NCI-H748 (cell line): Measurements from ENCODE around the gene IRAK1.
"Not testable (repeated sequence)": the region's sequence is repeated elsewhere in the genome, so short reads cannot be mapped to it uniquely, and the experiment has no call there.

Source experiments
- DNase-seq: peaks from one replicate; lab custom pipeline; 2025; ENCODE audit not compliant: unreplicated experiment; lab: John Stamatoyannopoulos, UW

IRAK1 gene

GRCh38 chrX:153999359-154000037 lies 20.2 kb downstream of the IRAK1 start:
- no peak for DNase-seq

DNA sequence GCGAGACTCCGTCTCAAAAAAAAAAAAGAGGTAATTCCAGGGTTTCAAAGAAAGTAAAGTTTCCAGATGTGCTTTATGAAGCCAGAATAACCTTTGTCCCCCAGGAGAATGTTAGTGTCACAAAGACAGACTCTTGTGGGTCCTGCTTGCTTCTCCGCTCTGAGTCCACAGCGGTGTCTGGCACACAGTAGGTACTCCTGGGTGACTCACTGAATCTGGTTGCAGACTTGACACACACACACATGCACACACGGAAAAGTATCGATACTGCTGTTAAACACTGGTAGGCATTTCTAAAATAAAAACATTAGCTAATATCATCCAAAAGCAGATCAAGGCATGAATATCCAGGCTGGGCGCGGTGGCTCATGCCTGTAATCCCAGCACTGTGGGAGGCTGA lies 24.2 kb downstream of the IRAK1 start:
- no peak for DNase-seq

DNA sequence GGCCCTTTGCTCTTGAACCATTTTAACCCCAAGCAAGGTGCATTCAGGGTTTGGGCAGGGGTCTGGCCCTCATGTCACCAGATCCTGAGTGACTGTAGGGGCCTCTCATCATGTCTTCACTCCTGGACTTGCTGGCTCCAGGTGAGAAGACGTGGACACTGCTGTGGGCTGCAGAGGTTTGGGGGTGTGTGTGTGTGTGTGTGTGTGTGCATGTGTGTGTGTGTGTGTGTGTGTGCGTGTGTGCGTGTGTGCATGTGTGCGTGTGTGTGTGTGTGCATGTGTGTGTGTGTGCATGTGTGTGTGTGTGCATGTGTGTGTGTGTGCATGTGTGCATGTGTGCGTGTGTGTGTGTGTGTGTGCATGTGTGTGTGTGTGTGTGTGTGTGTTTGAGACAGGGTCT lies 25.3 kb downstream of the IRAK1 start:
- DNase-seq = not testable (repeated sequence)

- no peak for DNase-seq
These were observed 25.7 kb downstream of the IRAK1 start for GRCh38 chrX:153993978-153994377.

DNA sequence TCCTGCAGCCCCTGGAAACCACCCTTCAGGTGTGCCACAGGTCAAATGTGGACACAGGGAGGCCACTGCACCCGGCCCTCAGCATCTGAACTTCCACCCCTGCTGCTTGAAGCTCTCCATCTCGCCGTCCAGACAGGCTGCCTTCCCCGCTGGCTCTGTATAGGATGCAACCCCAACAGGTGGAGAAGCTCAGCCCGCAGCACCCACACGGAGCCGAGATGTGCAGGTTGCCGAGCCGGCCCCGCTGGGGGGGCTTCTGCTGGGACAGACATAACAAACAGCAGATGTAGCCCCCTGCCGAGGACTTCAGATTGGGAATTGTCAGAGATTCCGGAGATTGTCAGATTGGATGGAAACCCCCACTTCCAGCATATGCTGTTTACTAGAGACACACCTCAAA lies 26.6 kb downstream of the IRAK1 start:
- no peak for DNase-seq

GRCh38 chrX:153992180-153992579 lies 27.5 kb downstream of the IRAK1 start:
- no peak for DNase-seq

DNA sequence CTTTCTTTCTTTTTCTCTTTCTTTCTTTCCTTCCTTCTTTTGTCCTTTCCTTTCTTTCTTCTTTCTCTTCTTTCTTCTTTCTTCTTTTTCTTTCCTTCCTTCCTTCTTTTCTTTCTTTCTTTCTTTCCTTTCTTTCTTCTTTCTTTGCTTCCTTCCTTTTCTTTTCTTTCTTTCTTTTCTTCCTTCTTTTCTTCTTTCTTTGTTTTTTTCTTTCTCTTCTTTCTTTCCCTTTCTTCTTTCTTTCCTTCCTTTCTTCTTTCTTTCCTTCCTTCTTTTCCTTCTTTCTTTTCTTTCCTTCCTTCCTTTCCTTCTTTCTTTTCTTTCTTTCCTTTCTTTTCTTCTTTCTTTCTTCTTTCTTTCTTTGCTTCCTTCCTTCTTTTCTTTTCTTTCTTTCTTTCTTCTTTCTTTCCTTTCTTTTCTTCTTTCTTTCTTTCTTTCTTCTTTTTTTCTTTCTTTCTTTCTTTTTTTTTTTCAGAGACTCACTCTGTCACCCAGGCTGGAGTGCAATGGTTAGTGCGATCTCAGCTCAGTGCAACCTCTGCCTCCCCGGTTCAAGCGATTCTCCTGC lies 28.6 kb downstream of the IRAK1 start:
- DNase-seq = no peak

DNA sequence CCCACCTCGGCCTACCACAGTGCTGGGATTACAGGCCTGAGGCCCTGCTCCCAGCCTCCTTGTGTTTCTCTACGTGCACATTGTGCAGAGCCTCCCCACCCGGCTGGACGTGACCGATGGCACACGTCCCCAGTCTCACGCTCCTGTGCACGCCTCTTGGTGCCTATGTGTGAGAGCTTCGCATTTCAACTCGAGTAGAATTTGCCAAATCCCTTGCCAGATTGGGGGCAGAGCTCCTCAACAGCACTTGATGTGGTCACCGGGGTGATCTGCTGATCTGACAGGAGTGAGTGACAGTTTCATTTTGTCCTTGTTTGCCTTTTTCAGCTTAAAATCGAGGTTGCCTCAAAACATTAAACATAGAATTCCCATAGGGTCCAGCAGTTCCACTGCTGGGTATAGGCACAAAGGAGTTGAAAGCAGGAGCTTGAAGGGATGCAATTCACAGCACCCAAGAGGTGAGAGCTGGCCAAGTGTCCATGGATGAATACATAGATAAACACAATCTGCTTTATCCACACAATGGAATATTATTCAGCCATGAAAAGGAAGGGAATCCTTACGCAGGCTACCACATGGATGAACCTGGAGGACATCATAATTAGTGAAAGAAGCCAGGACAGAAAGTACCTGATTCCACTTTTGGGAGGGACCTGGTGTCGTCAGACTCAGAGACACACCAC lies 29.6 kb downstream of the IRAK1 start:
- no peak for DNase-seq

DNA sequence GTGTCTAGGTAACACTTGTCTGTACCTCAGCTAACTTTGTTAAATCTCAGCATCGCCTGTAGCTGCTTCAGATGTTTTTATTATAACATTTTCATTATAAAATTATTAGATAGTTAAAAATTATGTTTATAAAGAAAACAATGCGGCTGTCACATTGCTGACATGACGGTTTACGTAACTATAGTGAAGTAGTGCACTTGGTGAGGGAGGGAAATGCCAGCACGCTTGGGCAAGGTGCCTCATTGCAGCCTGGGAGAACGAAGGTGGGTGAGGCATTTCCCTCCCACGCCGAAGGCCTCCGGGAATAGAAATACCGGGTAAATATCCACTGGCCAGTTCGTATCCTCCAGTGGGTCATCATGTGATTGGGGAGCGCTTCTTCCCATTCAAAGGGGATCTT lies 31.2 kb downstream of the IRAK1 start:
- DNase-seq = no peak

DNA sequence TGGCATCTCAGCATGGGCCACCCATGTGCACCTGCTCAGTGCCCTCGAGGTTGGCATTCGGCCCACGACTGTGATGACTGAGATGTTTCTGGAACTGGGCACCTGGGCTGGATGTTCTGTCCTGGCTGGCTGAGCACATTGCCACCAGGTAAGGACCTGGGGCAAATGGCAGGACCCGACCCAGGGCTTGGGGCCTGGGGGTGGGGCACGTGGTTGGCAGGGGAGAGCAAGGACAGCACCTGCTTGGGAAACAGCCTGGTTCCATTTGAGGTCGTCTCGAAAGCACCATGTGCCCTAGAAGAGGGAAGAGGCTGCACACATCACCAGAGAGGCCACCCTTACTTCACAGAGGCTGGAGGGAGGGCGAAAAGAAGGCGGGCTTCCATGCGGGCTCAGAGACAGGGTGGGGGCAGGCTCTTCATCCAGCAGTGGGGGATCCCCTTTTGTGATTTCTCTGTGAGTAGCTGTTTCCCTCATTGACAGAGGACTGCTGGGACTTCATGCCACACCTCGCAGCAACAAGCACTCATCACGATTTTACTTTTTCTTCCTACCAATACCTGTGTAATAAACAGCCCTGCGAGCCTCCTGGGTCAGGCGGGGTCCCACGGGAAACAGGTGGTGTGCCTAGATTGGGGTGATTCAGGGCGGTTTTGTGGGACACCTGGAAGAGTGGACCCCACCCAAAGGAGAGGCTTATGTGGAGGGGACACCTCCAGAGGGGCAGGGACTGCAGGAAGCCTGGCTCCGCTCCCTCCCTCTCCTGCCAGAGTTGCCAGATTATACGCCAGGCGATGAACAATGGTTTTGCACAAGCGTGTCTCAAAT lies 35.1 kb downstream of the IRAK1 start:
- DNase-seq = no peak

DNA sequence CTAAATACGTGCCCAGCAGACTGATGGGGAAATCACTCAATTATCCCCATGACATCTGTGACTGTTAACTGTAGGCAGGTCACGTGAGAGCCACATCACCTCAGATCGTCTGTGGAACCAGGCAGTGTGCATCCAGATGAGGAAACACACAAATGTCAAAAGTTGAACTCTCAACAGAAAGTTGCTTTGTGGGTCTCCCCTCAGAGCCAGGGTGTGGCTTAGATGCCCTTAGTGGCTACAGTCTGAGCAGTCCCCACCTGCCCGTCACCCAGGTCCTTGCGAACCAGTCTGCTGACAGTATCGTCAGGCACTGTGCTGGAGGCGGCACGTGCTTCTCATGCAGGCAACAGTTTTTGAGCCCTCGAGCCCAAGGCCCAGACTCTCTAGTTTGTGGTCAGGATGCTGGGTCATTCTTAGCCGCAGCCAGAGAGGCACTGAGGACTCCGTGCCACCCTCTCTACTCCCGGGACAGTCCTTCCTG lies 36.3 kb downstream of the IRAK1 start:
- DNase-seq = no peak

DNA sequence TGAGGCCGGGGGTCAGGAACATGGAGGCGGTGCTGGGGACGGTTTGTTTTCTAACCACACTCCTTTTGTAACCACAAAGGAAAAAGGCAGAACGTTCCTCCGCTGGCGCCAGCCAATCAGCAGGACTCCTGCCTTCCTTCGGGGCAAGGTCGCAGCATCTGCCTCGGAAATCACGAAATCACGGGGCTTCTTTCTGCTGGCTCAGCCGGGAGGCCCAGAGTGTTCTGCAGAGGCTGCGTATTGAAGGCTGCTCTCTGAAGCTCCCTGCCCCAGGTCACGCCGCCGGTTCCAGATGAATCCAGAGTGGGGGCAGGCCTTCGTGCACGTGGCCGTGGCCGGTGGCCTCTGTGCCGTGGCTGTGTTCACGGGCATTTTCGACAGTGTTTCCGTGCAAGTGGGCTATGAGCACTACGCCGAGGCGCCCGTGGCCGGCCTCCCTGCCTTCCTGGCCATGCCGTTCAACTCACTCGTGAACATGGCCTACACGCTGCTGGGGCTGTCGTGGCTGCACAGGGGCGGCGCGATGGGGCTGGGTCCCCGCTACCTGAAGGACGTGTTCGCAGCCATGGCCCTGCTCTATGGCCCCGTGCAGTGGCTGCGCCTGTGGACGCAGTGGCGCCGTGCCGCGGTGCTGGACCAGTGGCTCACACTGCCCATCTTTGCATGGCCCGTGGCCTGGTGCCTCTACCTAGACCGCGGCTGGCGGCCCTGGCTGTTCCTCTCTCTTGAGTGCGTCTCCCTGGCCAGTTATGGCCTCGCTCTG lies 37.8 kb downstream of the IRAK1 start:
- DNase-seq = no peak

DNA sequence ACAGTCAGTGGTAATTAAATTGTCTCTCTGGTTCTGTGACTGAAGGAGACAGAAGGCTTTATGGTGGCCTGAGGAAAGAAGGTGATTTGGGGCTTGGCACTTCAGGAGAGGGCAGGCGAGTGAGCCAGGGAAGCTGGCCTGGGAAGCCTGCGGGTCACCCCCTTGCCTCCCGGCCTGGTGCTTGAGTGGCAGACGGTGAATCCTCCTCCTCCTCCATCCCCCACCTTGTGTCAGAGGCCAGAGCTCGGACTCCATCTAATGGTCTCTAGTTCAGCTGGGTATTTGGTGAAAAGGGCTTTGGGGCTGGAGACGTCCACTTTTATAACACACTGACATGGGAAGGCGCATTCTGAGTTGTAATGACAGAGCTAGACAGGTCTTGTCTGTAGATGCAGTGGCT lies 38.5 kb downstream of the IRAK1 start:
- DNase-seq = no peak

- not testable (repeated sequence) for DNase-seq
These were observed 39.3 kb downstream of the IRAK1 start for GRCh38 chrX:153980394-153980793.

- no peak for DNase-seq
These were observed 44.9 kb downstream of the IRAK1 start for GRCh38 chrX:153974726-153975286.

DNA sequence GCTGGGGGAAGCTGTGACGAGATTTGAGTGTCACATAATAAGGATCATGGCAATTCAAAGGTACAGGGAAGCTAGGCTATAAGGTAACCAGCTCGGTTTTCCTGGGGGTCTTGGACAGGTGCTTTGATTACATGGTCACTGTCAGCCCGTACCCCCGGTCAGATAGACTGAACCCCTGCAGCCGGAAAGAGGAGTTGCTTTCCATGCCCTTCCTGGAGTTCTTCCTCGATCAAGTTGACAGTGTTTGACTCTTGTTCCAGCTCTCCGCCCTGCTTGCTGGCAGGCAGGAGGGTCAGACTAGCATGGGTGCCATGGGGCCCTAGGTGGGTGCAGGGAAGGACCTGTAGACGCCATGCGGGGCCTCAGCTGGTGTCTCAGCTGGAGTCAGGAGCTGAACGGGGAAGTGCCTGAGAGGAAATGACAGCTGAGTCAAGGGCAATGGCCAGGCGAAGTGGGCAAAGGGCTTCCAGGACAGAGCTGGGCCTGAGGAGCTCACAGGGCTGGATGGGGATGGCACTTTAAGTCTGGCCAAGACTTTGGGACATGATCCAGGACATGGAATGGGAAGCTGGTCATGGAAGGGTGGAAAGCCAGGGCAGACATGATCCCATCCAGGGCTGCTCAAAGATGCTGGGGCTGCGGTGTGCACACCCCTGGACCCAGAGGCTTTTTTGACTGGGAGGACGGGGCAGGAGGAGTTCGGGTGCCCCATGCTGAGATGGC lies 45.5 kb downstream of the IRAK1 start:
- peak; percentile 3 for DNase-seq

DNA sequence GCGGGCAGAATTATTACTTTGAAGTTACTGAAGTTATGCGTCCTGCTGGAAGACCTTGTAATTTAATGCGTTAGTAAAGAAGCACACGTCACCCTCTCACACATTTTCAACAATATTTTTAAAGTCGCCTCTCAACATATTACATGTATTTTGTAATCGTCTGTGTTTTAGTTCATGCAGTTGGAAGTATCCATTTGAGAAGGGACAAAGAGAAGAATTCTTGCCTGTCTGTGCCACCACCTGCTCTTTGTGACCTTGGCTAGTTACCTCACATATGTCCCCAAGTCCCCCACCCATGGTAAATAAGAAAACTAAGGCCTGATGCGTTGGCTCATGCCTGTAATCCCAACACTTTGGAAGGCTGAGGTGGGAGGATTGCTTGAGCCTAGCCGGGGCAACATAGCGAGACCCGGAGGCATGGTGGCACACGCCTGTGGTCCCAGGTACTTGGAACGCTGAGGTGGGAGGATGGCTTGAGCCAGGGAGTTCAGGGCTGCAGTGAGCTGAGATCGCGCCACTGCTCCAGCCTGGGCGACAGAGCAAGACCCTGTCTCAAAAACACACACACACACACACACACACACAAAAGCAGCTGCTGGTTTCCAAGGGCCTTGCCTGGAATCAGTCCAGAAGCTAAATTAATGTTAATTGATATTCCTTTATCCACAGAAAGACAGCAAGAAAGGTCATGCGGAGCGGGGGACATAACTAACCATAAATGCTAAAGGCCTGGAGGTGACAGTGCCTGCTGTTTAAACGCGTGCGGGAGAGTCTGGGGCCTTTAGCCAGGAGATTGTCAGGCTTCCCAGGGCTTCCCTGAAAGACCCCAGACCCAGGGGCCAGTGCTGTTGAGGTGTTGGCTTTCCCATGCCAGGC lies 46.3 kb downstream of the IRAK1 start:
- DNase-seq = peak; percentile 87

GRCh38 chrX:153972368-153973126 lies 47.2 kb downstream of the IRAK1 start, which contains the start of gene TMEM187:
TSS of gene TMEM187 (plus strand) at chrX:153972754. CDS start at chrX:153982063, 9,309 bp downstream.
- DNase-seq = peak; percentile 96
